ENCODE measurements around the gene RSPH10B. TPM values are rescaled to one million over a fixed set of nuclear protein-coding genes. Genes with fewer than 3 reads are reported as not detected.
"Not testable (repeated sequence)": the region's sequence is repeated elsewhere in the genome, so short reads cannot be mapped to it uniquely, and the experiment has no call there.

Gene RSPH10B
- total RNA-seq, 1 donor from 2014 or later = not detected

- DNase-seq = peak; percentile 72
- H3K27me3 ChIP-seq (ENCODE audit: low read depth); intact Hi-C loops (cut with micrococcal nuclease); H3K9me3 ChIP-seq (replicated peaks); H3K4me1 ChIP-seq: not testable (repeated sequence)
- TF ChIP-seq, protein P1, sequence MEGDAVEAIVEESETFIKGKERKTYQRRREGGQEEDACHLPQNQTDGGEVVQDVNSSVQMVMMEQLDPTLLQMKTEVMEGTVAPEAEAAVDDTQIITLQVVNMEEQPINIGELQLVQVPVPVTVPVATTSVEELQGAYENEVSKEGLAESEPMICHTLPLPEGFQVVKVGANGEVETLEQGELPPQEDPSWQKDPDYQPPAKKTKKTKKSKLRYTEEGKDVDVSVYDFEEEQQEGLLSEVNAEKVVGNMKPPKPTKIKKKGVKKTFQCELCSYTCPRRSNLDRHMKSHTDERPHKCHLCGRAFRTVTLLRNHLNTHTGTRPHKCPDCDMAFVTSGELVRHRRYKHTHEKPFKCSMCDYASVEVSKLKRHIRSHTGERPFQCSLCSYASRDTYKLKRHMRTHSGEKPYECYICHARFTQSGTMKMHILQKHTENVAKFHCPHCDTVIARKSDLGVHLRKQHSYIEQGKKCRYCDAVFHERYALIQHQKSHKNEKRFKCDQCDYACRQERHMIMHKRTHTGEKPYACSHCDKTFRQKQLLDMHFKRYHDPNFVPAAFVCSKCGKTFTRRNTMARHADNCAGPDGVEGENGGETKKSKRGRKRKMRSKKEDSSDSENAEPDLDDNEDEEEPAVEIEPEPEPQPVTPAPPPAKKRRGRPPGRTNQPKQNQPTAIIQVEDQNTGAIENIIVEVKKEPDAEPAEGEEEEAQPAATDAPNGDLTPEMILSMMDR (IDR thresholded peaks at IDR 0.05; ENCODE audit: borderline replicate concordance) = peak; percentile 41
- peaks cover 12% of the 10 kb centered on the region for H3K36me3 ChIP-seq
- H3K27ac ChIP-seq (replicated peaks) = peak within 1 kb of the TSS; percentile 77
- peak within 1 kb of the TSS; percentile 68 for H3K4me3 ChIP-seq
Observed at GRCh38 chr7:5898480-5899224, 71.8 kb downstream of the RSPH10B start, which contains the start of gene CCZ1. TSS of gene CCZ1 (plus strand) at chr7:5898733. CDS start at chr7:5898800, 67 bp downstream.

DNA sequence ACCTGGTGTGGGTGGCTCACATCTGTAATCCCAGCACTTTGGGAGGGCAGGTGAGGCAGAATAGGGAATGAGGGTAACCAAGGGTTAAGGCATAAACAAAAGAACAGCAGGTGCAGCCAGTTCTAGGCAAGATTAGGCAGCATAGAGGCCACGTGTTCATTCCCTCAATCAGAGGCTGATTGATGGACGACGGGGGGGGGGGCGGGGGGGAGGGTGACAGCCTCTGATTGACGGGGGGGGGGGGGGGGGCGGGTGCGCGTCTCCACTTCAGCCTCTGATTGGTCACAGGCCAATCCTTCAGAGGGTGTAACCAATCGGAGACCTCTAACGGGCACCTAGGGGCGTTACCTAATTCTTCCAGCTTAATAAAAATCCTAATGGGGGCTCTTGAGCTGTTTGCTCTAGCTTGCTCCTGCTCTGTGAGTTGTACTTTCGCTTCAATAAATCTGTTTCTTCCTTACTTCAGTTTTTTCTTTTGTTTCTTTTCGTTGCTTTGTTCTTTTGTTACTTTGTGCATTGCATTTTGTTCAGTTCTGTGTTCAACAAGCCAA is 73.0 kb downstream of the RSPH10B start:
- H3K9me3 ChIP-seq (replicated peaks); H3K27me3 ChIP-seq (ENCODE audit: low read depth); intact Hi-C loops (cut with micrococcal nuclease); H3K36me3 ChIP-seq; H3K4me1 ChIP-seq; H3K27ac ChIP-seq (replicated peaks); H3K4me3 ChIP-seq; DNase-seq: not testable (repeated sequence)

DNA sequence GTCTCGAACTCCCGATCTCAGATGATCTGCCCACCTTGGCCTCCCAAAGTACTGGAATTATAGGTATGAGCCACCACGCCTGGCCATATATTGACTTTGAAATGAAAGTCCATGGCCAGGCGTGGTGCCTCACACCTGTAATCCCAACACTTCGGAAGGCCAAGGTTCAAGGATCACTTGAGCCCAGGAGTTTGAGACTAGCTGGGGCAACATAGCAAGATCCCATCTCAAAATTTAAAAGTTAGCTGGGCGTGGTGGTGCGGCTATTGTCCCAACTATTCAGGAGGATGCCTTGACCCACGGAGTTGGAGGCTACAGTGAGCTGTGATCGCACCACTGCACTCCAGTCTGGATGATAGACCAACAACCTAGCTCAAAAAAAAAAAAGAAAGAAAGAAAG is 78.0 kb downstream of the RSPH10B start:
- Histone ChIP-seq H3K27me3 (ENCODE audit: low read depth) (no peaks in the 10 kb centered on the region), H3K4me3 (no peak overlapping the region), H3K9me3 (replicated peaks) (no peaks in the 10 kb centered on the region), H3K36me3 (no peaks in the 10 kb centered on the region), H3K27ac (replicated peaks) (no peak overlapping the region), H3K4me1 (no peaks in the 10 kb centered on the region)
- no peak for DNase-seq
- TF ChIP-seq, protein P1 (IDR thresholded peaks at IDR 0.05; ENCODE audit: borderline replicate concordance) = no peak
- intact Hi-C loops (cut with micrococcal nuclease) = no loop called here

- H3K4me1 ChIP-seq; H3K9me3 ChIP-seq (replicated peaks); H3K36me3 ChIP-seq; H3K4me3 ChIP-seq; intact Hi-C loops (cut with micrococcal nuclease); DNase-seq; H3K27me3 ChIP-seq (ENCODE audit: low read depth); H3K27ac ChIP-seq (replicated peaks): not testable (repeated sequence)
Observed at GRCh38 chr7:5890244-5890643, 80.2 kb downstream of the RSPH10B start.

DNA sequence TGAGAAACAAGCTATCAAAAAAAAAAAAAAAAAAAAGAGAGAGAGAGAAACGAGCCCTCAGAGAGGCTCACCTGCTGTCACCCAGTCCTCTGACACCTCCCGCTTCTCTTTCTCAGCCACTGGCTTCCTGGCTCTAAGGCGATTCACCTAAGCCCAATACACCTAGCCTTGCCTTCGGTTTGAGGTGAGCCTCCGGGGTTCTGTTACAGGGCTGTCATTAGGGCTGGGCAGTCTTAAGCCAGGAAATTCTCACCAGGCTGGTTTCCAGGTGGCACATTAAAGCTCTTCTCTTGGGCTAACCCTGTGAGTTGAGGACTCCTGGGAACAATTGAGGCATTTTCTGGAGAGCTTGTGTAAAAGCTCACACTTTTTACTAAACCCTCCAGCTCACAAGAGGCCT is 82.5 kb downstream of the RSPH10B start:
- H3K4me1 ChIP-seq; H3K27me3 ChIP-seq (ENCODE audit: low read depth); H3K9me3 ChIP-seq (replicated peaks); H3K4me3 ChIP-seq; DNase-seq; intact Hi-C loops (cut with micrococcal nuclease); H3K27ac ChIP-seq (replicated peaks); H3K36me3 ChIP-seq: not testable (repeated sequence)

- H3K36me3 ChIP-seq; H3K4me3 ChIP-seq; H3K4me1 ChIP-seq; H3K9me3 ChIP-seq (replicated peaks); H3K27ac ChIP-seq (replicated peaks); intact Hi-C loops (cut with micrococcal nuclease); DNase-seq; H3K27me3 ChIP-seq (ENCODE audit: low read depth): not testable (repeated sequence)
Observed at GRCh38 chr7:5884431-5884830, 86.1 kb downstream of the RSPH10B start.

DNA sequence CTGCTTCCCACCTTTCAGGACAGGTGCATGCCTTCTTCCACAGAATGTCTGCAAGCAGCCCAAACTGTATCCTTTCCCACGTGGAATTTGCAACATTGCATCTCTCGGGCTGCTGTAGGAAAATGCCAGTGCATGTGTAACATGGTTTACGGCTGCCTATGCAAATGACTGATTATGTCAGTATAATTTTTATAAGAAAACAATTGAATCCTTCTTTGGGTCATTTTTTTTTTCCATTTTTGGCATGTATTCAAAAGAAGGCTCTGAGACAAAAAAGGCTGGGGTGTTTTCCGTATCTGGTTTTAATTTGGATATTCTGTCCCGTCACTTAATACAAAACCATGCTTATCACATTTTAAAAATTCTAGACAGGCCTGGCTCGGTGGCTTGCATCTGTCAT is 90.4 kb downstream of the RSPH10B start:
- H3K36me3 ChIP-seq; H3K4me1 ChIP-seq; intact Hi-C loops (cut with micrococcal nuclease); H3K27ac ChIP-seq (replicated peaks); H3K9me3 ChIP-seq (replicated peaks); H3K4me3 ChIP-seq; H3K27me3 ChIP-seq (ENCODE audit: low read depth); DNase-seq: not testable (repeated sequence)

DNA sequence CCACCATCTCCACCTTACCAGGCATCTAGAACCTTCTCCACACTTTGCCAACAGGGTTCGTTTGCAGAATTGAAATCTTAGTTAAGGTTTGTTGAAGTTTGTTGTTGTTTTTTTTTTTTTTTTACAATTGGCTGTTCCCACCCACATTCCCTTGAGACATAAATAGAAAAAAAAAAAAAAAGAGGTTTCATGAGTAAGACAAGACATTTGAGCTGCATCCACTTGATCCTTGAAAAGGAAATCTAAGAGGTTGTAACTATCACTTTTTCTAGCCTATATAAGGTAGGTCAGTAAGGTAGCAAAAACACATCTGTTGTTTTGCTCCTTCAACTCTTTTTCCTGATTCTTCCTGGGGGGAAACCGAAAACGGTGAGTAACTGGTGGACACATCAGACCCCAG is 90.9 kb downstream of the RSPH10B start:
- H3K27me3 ChIP-seq (ENCODE audit: low read depth); intact Hi-C loops (cut with micrococcal nuclease); H3K4me1 ChIP-seq; DNase-seq; H3K27ac ChIP-seq (replicated peaks); H3K36me3 ChIP-seq; H3K4me3 ChIP-seq; H3K9me3 ChIP-seq (replicated peaks): not testable (repeated sequence)

Other genes with a start within 250 kb of the RSPH10B start
- 26.1 TPM for gene RNF216, start 189.0 kb downstream of the RSPH10B start, total RNA-seq
- not detected for gene OCM, start 89.9 kb downstream of the RSPH10B start, total RNA-seq
- 40.5 TPM for gene CCZ1, start 72.0 kb downstream of the RSPH10B start, total RNA-seq
- 5.6 TPM for gene PMS2, start 38.4 kb upstream of the RSPH10B start, total RNA-seq
- gene AIMP2, start 38.6 kb upstream of the RSPH10B start, total RNA-seq = 49.1 TPM
- gene ANKRD61, start 60.7 kb upstream of the RSPH10B start, total RNA-seq = not detected
- 48.4 TPM for gene EIF2AK1, start 88.5 kb upstream of the RSPH10B start, total RNA-seq
- gene USP42, start 134.3 kb upstream of the RSPH10B start, total RNA-seq = 4.0 TPM

Measured in left ventricle myocardium inferior (tissue), 1 donor.